Activated CD4-positive, alpha-beta T cell treated with anti-CD3 and anti-CD28 coated beads, Interleukin-2, Interleukin-4, amounts not matched to agents 100 ng/mL and 50 ng/mL, durations not matched to agents 16 hours and 8 hours (primary cell): ENCODE measurements around the gene KANK4.

Source experiments
- DNase-seq: peaks from one replicate; pipeline ENCODE4 v3.0.0-alpha.2; 2020; ENCODE audit warnings: low spot score

KANK4 gene

GRCh38 chr1:62318756-62319544 is at the start of gene KANK4:
TSS of gene KANK4 (minus strand) at chr1:62319434. CDS start at chr1:62281564, 37,870 bp downstream.
- DNase-seq = no peak

GRCh38 chr1:62368989-62369388 is 49.8 kb upstream of the KANK4 start:
- no peak for DNase-seq

GRCh38 chr1:62367005-62367557 is 47.8 kb upstream of the KANK4 start:
- no peak for DNase-seq

GRCh38 chr1:62364721-62365120 is 45.5 kb upstream of the KANK4 start:
- no peak for DNase-seq

- DNase-seq = no peak
Measured at GRCh38 chr1:62362926-62363325, 43.7 kb upstream of the KANK4 start.

GRCh38 chr1:62362061-62362917 is 43.1 kb upstream of the KANK4 start:
- DNase-seq = no peak

GRCh38 chr1:62361431-62361830 is 42.2 kb upstream of the KANK4 start:
- DNase-seq = no peak

- no peak for DNase-seq
Measured at GRCh38 chr1:62358665-62359373, 39.6 kb upstream of the KANK4 start.

GRCh38 chr1:62357916-62358315 is 38.7 kb upstream of the KANK4 start:
- no peak for DNase-seq

- DNase-seq = no peak
Measured at GRCh38 chr1:62356257-62356835, 37.1 kb upstream of the KANK4 start.

GRCh38 chr1:62355095-62355494 is 35.9 kb upstream of the KANK4 start:
- no peak for DNase-seq

- no peak for DNase-seq
Measured at GRCh38 chr1:62353853-62354252, 34.6 kb upstream of the KANK4 start.

GRCh38 chr1:62352387-62352786 is 33.2 kb upstream of the KANK4 start:
- no peak for DNase-seq

GRCh38 chr1:62349470-62350233 is 30.4 kb upstream of the KANK4 start:
- no peak for DNase-seq

- DNase-seq = no peak
Measured at GRCh38 chr1:62346886-62347285, 27.7 kb upstream of the KANK4 start.

GRCh38 chr1:62343911-62344310 is 24.7 kb upstream of the KANK4 start:
- DNase-seq = no peak

GRCh38 chr1:62342270-62342669 is 23.0 kb upstream of the KANK4 start:
- DNase-seq = no peak

GRCh38 chr1:62341615-62342014 is 22.4 kb upstream of the KANK4 start:
- DNase-seq = no peak

GRCh38 chr1:62341089-62341488 is 21.9 kb upstream of the KANK4 start:
- DNase-seq = no peak

- no peak for DNase-seq
Measured at GRCh38 chr1:62337706-62338631, 18.7 kb upstream of the KANK4 start.
